Glomerular endothelial cell (primary cell): ENCODE results near the gene CCDC126. TPM values are rescaled to one million over a fixed set of nuclear protein-coding genes. Genes with fewer than 3 reads are reported as not detected.
A peak's percentile ranks its signal among the peaks of the same experiment; 100 is the strongest.
"Not testable (repeated sequence)": the region's sequence is repeated elsewhere in the genome, so short reads cannot be mapped to it uniquely, and the experiment has no call there.

Experiments
- DNase-seq: peaks from one replicate; pipeline ENCODE4 v3.0.0-alpha.2; 2011; ENCODE audit warnings: low read depth, low spot score; ENCODE audit errors: extremely low read depth
- total RNA-seq: library from RNA; depleted of rRNA; stranded (reverse); fragments of >200 nt; gene quantifications from 2 replicates; pipeline ENCODE4 v1.2.3, GENCODE V29; 2015

The CCDC126 gene
- 9.7 and 15.6 TPM in 2 replicates for total RNA-seq

- DNase-seq, result peak; percentile 39
Measured at GRCh38 chr7:23597094-23598091, at the start of gene CCDC126. CCDC126 (plus strand) TSS chr7:23597382; CDS start chr7:23611316, 13,934 bp downstream.

GRCh38 chr7:23547662-23548061 is 49.5 kb upstream of the CCDC126 start:
- no peak for DNase-seq

GRCh38 chr7:23558303-23558702 is 38.9 kb upstream of the CCDC126 start:
- no peak for DNase-seq

GRCh38 chr7:23570592-23571200 is 26.5 kb upstream of the CCDC126 start:
- DNase-seq, result peak; percentile 60

GRCh38 chr7:23581975-23582374 is 15.2 kb upstream of the CCDC126 start:
- DNase-seq, result not testable (repeated sequence)

GRCh38 chr7:23585304-23585703 is 11.9 kb upstream of the CCDC126 start:
- not testable (repeated sequence) for DNase-seq

- no peak for DNase-seq
Measured at GRCh38 chr7:23586159-23586558, 11.0 kb upstream of the CCDC126 start.

- DNase-seq, result no peak
Measured at GRCh38 chr7:23590529-23590928, 6.7 kb upstream of the CCDC126 start.

- DNase-seq, result no peak
Measured at GRCh38 chr7:23593706-23594105, 3.5 kb upstream of the CCDC126 start.

GRCh38 chr7:23594879-23595604 is 2.1 kb upstream of the CCDC126 start:
- DNase-seq, result no peak

GRCh38 chr7:23598296-23598695 is 1.1 kb downstream of the CCDC126 start:
- no peak for DNase-seq

- no peak for DNase-seq
Measured at GRCh38 chr7:23600236-23600635, 3.1 kb downstream of the CCDC126 start.

GRCh38 chr7:23603632-23604295 is 6.6 kb downstream of the CCDC126 start:
- no peak for DNase-seq

GRCh38 chr7:23604296-23604640 is 7.1 kb downstream of the CCDC126 start:
- no peak for DNase-seq

GRCh38 chr7:23607130-23607529 is 9.9 kb downstream of the CCDC126 start:
- no peak for DNase-seq

GRCh38 chr7:23607866-23608265 is 10.7 kb downstream of the CCDC126 start:
- no peak for DNase-seq

GRCh38 chr7:23615331-23615730 is 18.1 kb downstream of the CCDC126 start:
- no peak for DNase-seq

GRCh38 chr7:23616593-23616992 is 19.4 kb downstream of the CCDC126 start:
- DNase-seq, result no peak

GRCh38 chr7:23617482-23617881 is 20.3 kb downstream of the CCDC126 start:
- no peak for DNase-seq

- DNase-seq, result no peak
Measured at GRCh38 chr7:23618241-23618640, 21.1 kb downstream of the CCDC126 start.

- DNase-seq, result no peak
Measured at GRCh38 chr7:23619141-23619540, 22.0 kb downstream of the CCDC126 start.
